H1 (cell line): ENCODE measurements around the gene SF3B1. TPM values are rescaled to one million over a fixed set of nuclear protein-coding genes. Genes with fewer than 3 reads are reported as not detected.

ENCODE experiments used
- BCL11A ChIP-seq, 2 experiments: IDR thresholded peaks; one replicate each; pipeline ENCODE4 v1.6.1; 2011; ENCODE audit warnings: low read depth in 2 of 2, low read length in 2 of 2, mild to moderate bottlenecking in 2 of 2
- CEBPB ChIP-seq: IDR thresholded peaks from 2 replicates; pipeline ENCODE4 v1.6.1; 2012; ENCODE audit warnings: low read depth, low read length
- CTBP2 ChIP-seq: IDR thresholded peaks from 2 replicates; pipeline ENCODE4 v1.7.0; 2011; ENCODE audit warnings: borderline replicate concordance, mild to moderate bottlenecking, moderate library complexity, mixed read lengths, low read length; ENCODE audit not compliant: insufficient read depth, insufficient read length
- GABPA ChIP-seq: IDR thresholded peaks from 2 replicates; pipeline ENCODE4 v1.6.1; 2011; ENCODE audit warnings: mild to moderate bottlenecking, low read length, moderate library complexity, borderline replicate concordance; ENCODE audit not compliant: insufficient read depth
- GTF2F1 ChIP-seq: IDR thresholded peaks from 2 replicates; pipeline ENCODE4 v1.6.1; 2012; ENCODE audit warnings: low read depth, low read length, improper control_type of control experiment, borderline replicate concordance
- JUN ChIP-seq: IDR thresholded peaks from 2 replicates; pipeline ENCODE4 v1.6.1; 2011; ENCODE audit warnings: low read depth, mild to moderate bottlenecking, improper control_type of control experiment, low read length
- JUND ChIP-seq: IDR thresholded peaks from 2 replicates; pipeline ENCODE4 v1.6.1; 2011; ENCODE audit warnings: mild to moderate bottlenecking, improper control_type of control experiment, low read length
- POLR2AphosphoS5 ChIP-seq: IDR thresholded peaks from 2 replicates; pipeline ENCODE4 v1.6.1; 2011; ENCODE audit warnings: low read depth, low read length
- POU5F1 ChIP-seq: IDR thresholded peaks from 2 replicates; pipeline ENCODE4 v1.6.1; 2011; ENCODE audit warnings: low read depth, mild to moderate bottlenecking, low read length, moderate library complexity
- RNF2 ChIP-seq: fragments of 200-900, 300-1000 bp; sonication (generic); IDR thresholded peaks from 2 replicates; pipeline ENCODE4 v1.7.1; 2016; ENCODE audit warnings: borderline replicate concordance, low read depth, mild to moderate bottlenecking, antibody characterized with exemption, low read length; ENCODE audit not compliant: poor library complexity, severe bottlenecking; ENCODE audit errors: missing control alignments
- SRF ChIP-seq: IDR thresholded peaks from 2 replicates; pipeline ENCODE4 v1.6.1; 2011; ENCODE audit warnings: mild to moderate bottlenecking, low read depth, low read length, moderate library complexity
- polyA plus RNA-seq, 7 experiments: library from polyadenylated mRNA; depleted of rRNA in 3 of 7; stranded (reverse) in 5 of 7; unstranded in 2 of 7; fragments of >200 nt in 5 of 7; fragments of 200-250 nt in 2 of 7; gene quantifications; 1 replicate in 5 of 7; 2 replicates in 1 of 7; 4 replicates in 1 of 7; pipeline versions ENCODE4 v1.2.1 to v1.2.3, GENCODE V29; 2011 to 2013; ENCODE audit warnings: missing spikeins in 2 of 7, mixed read lengths in 2 of 7
- total RNA-seq: library from RNA; stranded (reverse); fragmentation: NEBNext Ultra II Directional; extraction: Animal tissue kit (Norgen Biotek cat#: 25700); gene quantifications from 2 replicates; pipeline ENCODE4 v1.2.1, GENCODE V29; 2021
- TF ChIP-seq, protein P1 (sequence below): fragments of 300-600 bp; sonication (generic); IDR thresholded peaks from 2 replicates; pipeline ENCODE4 v1.7.1; 2012; ENCODE audit warnings: low read length, moderate library complexity, mild to moderate bottlenecking, inconsistent platforms; ENCODE audit not compliant: insufficient replicate concordance

Gene SF3B1
- total and polyA plus RNA-seq, 2 of the 8 experiments (the other 6 are each of a cell fraction or from before 2014, with no cell fraction given): 320 to 403 TPM

DNA sequence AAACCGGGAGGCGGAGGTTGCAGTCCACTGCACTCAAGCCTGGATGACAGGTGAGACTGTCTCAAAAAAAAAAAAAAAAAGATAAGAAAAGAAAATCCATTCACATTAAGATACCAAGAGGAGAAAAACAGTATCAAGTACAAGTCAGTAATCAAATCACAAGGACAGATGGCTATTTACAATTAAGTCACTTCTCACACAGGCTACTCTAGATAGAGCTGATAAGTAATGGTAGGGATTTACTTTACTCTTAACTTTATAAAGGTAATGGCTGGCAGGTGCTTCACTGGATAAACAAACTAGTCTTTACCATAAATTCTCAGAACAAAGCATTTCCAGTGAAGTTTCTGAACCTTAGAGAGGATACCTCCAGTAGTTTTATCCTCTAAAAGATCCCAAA, 11.5 kb downstream of the SF3B1 start (continued):
- TF ChIP-seq, protein P1, sequence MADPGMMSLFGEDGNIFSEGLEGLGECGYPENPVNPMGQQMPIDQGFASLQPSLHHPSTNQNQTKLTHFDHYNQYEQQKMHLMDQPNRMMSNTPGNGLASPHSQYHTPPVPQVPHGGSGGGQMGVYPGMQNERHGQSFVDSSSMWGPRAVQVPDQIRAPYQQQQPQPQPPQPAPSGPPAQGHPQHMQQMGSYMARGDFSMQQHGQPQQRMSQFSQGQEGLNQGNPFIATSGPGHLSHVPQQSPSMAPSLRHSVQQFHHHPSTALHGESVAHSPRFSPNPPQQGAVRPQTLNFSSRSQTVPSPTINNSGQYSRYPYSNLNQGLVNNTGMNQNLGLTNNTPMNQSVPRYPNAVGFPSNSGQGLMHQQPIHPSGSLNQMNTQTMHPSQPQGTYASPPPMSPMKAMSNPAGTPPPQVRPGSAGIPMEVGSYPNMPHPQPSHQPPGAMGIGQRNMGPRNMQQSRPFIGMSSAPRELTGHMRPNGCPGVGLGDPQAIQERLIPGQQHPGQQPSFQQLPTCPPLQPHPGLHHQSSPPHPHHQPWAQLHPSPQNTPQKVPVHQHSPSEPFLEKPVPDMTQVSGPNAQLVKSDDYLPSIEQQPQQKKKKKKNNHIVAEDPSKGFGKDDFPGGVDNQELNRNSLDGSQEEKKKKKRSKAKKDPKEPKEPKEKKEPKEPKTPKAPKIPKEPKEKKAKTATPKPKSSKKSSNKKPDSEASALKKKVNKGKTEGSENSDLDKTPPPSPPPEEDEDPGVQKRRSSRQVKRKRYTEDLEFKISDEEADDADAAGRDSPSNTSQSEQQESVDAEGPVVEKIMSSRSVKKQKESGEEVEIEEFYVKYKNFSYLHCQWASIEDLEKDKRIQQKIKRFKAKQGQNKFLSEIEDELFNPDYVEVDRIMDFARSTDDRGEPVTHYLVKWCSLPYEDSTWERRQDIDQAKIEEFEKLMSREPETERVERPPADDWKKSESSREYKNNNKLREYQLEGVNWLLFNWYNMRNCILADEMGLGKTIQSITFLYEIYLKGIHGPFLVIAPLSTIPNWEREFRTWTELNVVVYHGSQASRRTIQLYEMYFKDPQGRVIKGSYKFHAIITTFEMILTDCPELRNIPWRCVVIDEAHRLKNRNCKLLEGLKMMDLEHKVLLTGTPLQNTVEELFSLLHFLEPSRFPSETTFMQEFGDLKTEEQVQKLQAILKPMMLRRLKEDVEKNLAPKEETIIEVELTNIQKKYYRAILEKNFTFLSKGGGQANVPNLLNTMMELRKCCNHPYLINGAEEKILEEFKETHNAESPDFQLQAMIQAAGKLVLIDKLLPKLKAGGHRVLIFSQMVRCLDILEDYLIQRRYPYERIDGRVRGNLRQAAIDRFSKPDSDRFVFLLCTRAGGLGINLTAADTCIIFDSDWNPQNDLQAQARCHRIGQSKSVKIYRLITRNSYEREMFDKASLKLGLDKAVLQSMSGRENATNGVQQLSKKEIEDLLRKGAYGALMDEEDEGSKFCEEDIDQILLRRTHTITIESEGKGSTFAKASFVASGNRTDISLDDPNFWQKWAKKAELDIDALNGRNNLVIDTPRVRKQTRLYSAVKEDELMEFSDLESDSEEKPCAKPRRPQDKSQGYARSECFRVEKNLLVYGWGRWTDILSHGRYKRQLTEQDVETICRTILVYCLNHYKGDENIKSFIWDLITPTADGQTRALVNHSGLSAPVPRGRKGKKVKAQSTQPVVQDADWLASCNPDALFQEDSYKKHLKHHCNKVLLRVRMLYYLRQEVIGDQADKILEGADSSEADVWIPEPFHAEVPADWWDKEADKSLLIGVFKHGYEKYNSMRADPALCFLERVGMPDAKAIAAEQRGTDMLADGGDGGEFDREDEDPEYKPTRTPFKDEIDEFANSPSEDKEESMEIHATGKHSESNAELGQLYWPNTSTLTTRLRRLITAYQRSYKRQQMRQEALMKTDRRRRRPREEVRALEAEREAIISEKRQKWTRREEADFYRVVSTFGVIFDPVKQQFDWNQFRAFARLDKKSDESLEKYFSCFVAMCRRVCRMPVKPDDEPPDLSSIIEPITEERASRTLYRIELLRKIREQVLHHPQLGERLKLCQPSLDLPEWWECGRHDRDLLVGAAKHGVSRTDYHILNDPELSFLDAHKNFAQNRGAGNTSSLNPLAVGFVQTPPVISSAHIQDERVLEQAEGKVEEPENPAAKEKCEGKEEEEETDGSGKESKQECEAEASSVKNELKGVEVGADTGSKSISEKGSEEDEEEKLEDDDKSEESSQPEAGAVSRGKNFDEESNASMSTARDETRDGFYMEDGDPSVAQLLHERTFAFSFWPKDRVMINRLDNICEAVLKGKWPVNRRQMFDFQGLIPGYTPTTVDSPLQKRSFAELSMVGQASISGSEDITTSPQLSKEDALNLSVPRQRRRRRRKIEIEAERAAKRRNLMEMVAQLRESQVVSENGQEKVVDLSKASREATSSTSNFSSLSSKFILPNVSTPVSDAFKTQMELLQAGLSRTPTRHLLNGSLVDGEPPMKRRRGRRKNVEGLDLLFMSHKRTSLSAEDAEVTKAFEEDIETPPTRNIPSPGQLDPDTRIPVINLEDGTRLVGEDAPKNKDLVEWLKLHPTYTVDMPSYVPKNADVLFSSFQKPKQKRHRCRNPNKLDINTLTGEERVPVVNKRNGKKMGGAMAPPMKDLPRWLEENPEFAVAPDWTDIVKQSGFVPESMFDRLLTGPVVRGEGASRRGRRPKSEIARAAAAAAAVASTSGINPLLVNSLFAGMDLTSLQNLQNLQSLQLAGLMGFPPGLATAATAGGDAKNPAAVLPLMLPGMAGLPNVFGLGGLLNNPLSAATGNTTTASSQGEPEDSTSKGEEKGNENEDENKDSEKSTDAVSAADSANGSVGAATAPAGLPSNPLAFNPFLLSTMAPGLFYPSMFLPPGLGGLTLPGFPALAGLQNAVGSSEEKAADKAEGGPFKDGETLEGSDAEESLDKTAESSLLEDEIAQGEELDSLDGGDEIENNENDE: no peak
- TF ChIP-seq JUND (no peak), GTF2F1 (no peak), RNF2 (no peak), CEBPB (no peak), POU5F1 (no peak), CTBP2 (no peak), SRF (no peak), JUN (no peak), GABPA (no peak), BCL11A (IDR thresholded peaks at IDR 0.05; ENCODE audit: low read depth in 2 of 2, low read length in 2 of 2) (no peak), POLR2AphosphoS5 (no peak)
